HEK293T (cell line): ENCODE data around the gene PFN3.

Experiments
- CTCF ChIA-PET: fragments of 350-600 bp; formaldehyde crosslinking; extraction: SDS; loops from one replicate; lab custom pipeline; 2021; ENCODE audit warnings: antibody characterized with exemption, inconsistent platforms; lab: Yijun Ruan, JAX
- POLR2A ChIA-PET: fragments of 350-600 bp; formaldehyde crosslinking; extraction: SDS; loops from one replicate; lab custom pipeline; 2020; ENCODE audit warnings: antibody characterized with exemption, inconsistent platforms; lab: Yijun Ruan, JAX
- DNase-seq: peaks from one replicate; pipeline ENCODE4 v3.0.0; 2012; ENCODE audit warnings: mixed read lengths; ENCODE audit errors: extremely low spot score
- ARNT ChIP-seq: fragments of 450-650 bp; IDR thresholded peaks from 2 replicates; pipeline ENCODE4 v1.6.1; 2017; ENCODE audit warnings: mild to moderate bottlenecking
- BHLHE40 ChIP-seq: fragments of 450-650 bp; IDR thresholded peaks from 2 replicates; pipeline ENCODE4 v1.6.1; 2016; ENCODE audit warnings: mild to moderate bottlenecking, moderate library complexity, borderline replicate concordance
- CTBP1 ChIP-seq: fragments of 450-650 bp; IDR thresholded peaks from 2 replicates; pipeline ENCODE4 v1.6.1; 2016; ENCODE audit warnings: borderline replicate concordance
- ELF4 ChIP-seq: fragments of 450-650 bp; IDR thresholded peaks from 2 replicates; pipeline ENCODE4 v1.6.1; 2017; ENCODE audit warnings: antibody characterized with exemption
- FOXA1 ChIP-seq: fragments of 450-650 bp; IDR thresholded peaks from 2 replicates; pipeline ENCODE4 v1.6.1; 2016; ENCODE audit warnings: mild to moderate bottlenecking
- FOXK2 ChIP-seq: fragments of 450-650 bp; IDR thresholded peaks from 2 replicates; pipeline ENCODE4 v1.6.1; 2016; ENCODE audit warnings: mild to moderate bottlenecking
- FOXM1 ChIP-seq: fragments of 450-650 bp; IDR thresholded peaks from 2 replicates; pipeline ENCODE4 v1.6.1; 2017; ENCODE audit warnings: mild to moderate bottlenecking, borderline replicate concordance
- HDGF ChIP-seq: fragments of 450-650 bp; IDR thresholded peaks from 2 replicates; pipeline ENCODE4 v1.6.1; 2017; ENCODE audit warnings: antibody characterized with exemption, borderline replicate concordance
- L3MBTL2 ChIP-seq: fragments of 450-650 bp; conservative IDR thresholded peaks from 2 replicates; pipeline ENCODE4 v1.6.1; 2016; ENCODE audit warnings: mild to moderate bottlenecking
- LEF1 ChIP-seq: fragments of 450-650 bp; IDR thresholded peaks from 2 replicates; pipeline ENCODE4 v1.6.1; 2017; ENCODE audit warnings: mild to moderate bottlenecking, borderline replicate concordance
- NFRKB ChIP-seq: fragments of 450-650 bp; IDR thresholded peaks from 2 replicates; pipeline ENCODE4 v1.6.1; 2016; ENCODE audit warnings: mild to moderate bottlenecking, moderate library complexity
- PKNOX1 ChIP-seq: fragments of 450-650 bp; IDR thresholded peaks from 2 replicates; pipeline ENCODE4 v1.6.1; 2016
- SP1 ChIP-seq: fragments of 450-650 bp; IDR thresholded peaks from 2 replicates; pipeline ENCODE4 v1.6.1; 2017
- SUZ12 ChIP-seq: fragments of 450-650 bp; IDR thresholded peaks from 2 replicates; pipeline ENCODE4 v1.6.1; 2016; ENCODE audit warnings: mild to moderate bottlenecking
- TARDBP ChIP-seq: fragments of 450-650 bp; IDR thresholded peaks from 2 replicates; pipeline ENCODE4 v1.6.1; 2016
- ZNF384 ChIP-seq: fragments of 450-650 bp; IDR thresholded peaks from 2 replicates; pipeline ENCODE4 v1.6.1; 2016

The PFN3 gene

GRCh38 chr5:177447066-177447610 lies 46.7 kb upstream of the PFN3 start:
- ChIA-PET POLR2A (interaction anchor here (0.5 to 7.4 kb wide), 7 partner anchors 22 to 334 kb away, joined by 3 to 69 read pairs (median 3); partner anchors contain the start of gene GRK6), CTCF (interaction anchor here (1.7 to 4.9 kb wide), 3 partner anchors 44 to 137 kb away, joined by 6 to 30 read pairs (median 15); no protein-coding TSS in a partner anchor)
- peak; percentile 25; the same call in 1 of the 2 replicates for TF ChIP-seq L3MBTL2
- TF ChIP-seq ZNF384 = no peak
- TF ChIP-seq LEF1 = no peak
- DNase-seq = peak; percentile 63

GRCh38 chr5:177446200-177447065 lies 46.0 kb upstream of the PFN3 start, which contains the start of gene PRR7:
Gene PRR7 (plus strand): TSS chr5:177446814. CDS start chr5:177455068, 8,254 bp downstream.
- ChIA-PET POLR2A (interaction anchor here (0.6 to 7.4 kb wide), 10 partner anchors 8 to 76 kb away, joined by 3 to 69 read pairs (median 4); partner anchors contain the start of gene GRK6), CTCF (interaction anchor here (1.0 to 4.9 kb wide), 5 partner anchors 8 to 137 kb away, joined by 3 to 30 read pairs (median 6); no protein-coding TSS in a partner anchor)
- 0 out of 2 replicates have a peak, but pooled peaks have one; percentile 44 for TF ChIP-seq FOXM1
- no peak; the same call in 1 of the 2 replicates for TF ChIP-seq ARNT
- DNase-seq = peak; percentile 81

- TF ChIP-seq SUZ12 (no peak), ZNF384 (no peak), ELF4 (no peak), L3MBTL2 (no peak), ARNT (no peak), SP1 (no peak), BHLHE40 (no peak), FOXA1 (no peak), PKNOX1 (no peak), FOXK2 (no peak), TARDBP (no peak), FOXM1 (no peak), NFRKB (no peak), LEF1 (no peak), CTBP1 (no peak)
- CTCF ChIA-PET = interaction anchor here (0.6 to 4.9 kb wide), 5 partner anchors 8 to 75 kb away, joined by 3 to 30 read pairs (median 5); no protein-coding TSS in a partner anchor
- POLR2A ChIA-PET = interaction anchor here (1.1 to 7.4 kb wide), 8 partner anchors 8 to 75 kb away, joined by 3 to 69 read pairs (median 6); partner anchors contain the start of gene GRK6
- no peak for DNase-seq
These were observed 45.4 kb upstream of the PFN3 start for GRCh38 chr5:177445917-177446199.

- TF ChIP-seq LEF1 (no peak), ZNF384 (no peak), ARNT (no peak), SUZ12 (no peak), BHLHE40 (no peak), CTBP1 (no peak), FOXK2 (no peak), PKNOX1 (no peak), NFRKB (no peak), HDGF (no peak), SP1 (no peak), TARDBP (no peak), ELF4 (no peak), FOXM1 (no peak), FOXA1 (no peak), L3MBTL2 (no peak)
- DNase-seq = no peak
- ChIA-PET CTCF (interaction anchor here (0.6 to 4.9 kb wide), 7 partner anchors 9 to 74 kb away, joined by 3 to 30 read pairs (median 6); no protein-coding TSS in a partner anchor), POLR2A (interaction anchor here (0.8 to 7.4 kb wide), 8 partner anchors 9 to 75 kb away, joined by 3 to 69 read pairs (median 6); partner anchors contain the start of gene GRK6)
These were observed 44.8 kb upstream of the PFN3 start for GRCh38 chr5:177445052-177445916.

- ChIA-PET CTCF (interaction anchor here (1.2 to 2.0 kb wide), 3 partner anchors 10 to 54 kb away, joined by 3 to 6 read pairs (median 6); no protein-coding TSS in a partner anchor), POLR2A (interaction anchor here (0.8 to 7.4 kb wide), 8 partner anchors 8 to 93 kb away, joined by 3 to 69 read pairs (median 8); partner anchors contain the start of genes GRK6 and LMAN2)
- TF ChIP-seq ARNT = no peak
- TF ChIP-seq FOXA1 = no peak
- TF ChIP-seq SP1 = no peak
- DNase-seq = no peak
These were observed 43.9 kb upstream of the PFN3 start for GRCh38 chr5:177444106-177445051.
